GM21526 (cell line): ENCODE results near the gene GAS6.
"Not testable (repeated sequence)": the region's sequence is repeated elsewhere in the genome, so short reads cannot be mapped to it uniquely, and the experiment has no call there.

Experiments
- ATAC-seq: cut with Tn5 transposase; IDR thresholded peaks from one replicate; pipeline ENCODE4 v1.9.1; 2021; ENCODE audit warnings: moderate library complexity; ENCODE audit not compliant: unreplicated experiment, low FRiP score

Gene GAS6

GRCh38 chr13:113863524-113864272 lies at the start of gene GAS6:
Gene GAS6 (minus strand): TSS chr13:113864076. CDS start chr13:113863920, 156 bp downstream.
- no peak for ATAC-seq

DNA sequence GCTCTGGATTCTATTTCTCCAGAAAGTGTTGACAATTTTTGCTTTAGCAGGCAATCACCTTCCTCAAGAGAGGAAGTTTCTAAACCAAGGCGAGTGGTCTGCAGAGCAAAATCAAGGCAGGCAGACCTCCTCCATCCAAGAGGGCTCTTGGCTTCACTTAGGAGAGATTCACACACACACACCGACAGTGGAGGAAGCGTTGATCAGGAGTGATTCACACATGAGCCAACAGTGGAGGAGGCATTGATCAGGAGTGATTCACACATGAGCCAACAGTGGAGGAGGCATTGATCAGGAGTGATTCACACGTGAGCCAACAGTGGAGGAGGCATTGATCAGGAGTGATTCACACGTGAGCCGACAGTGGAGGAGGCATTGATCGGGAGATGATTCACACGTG lies 49.5 kb upstream of the GAS6 start:
- ATAC-seq: not testable (repeated sequence)

DNA sequence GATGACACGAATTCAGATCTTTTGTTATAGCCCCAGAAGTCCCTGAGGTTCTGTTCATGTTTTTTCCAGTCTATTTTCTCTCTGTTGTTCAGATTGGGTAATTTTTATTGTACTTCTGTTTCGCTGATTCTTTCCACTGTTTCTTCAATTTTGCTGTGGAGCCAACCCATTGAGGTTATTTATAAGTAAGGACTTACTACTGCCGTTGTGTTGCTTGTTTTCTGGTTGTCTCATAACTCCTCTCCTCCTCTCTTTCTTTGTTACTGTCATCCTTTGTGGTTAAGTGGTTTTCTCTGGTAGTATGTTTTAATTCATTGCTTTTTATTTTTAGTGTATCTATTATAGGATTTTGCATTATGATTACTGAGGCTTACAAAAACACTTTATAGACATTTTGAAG lies 48.7 kb upstream of the GAS6 start:
- no peak for ATAC-seq

GRCh38 chr13:113907635-113908617 lies 44.0 kb upstream of the GAS6 start:
- ATAC-seq: no peak

DNA sequence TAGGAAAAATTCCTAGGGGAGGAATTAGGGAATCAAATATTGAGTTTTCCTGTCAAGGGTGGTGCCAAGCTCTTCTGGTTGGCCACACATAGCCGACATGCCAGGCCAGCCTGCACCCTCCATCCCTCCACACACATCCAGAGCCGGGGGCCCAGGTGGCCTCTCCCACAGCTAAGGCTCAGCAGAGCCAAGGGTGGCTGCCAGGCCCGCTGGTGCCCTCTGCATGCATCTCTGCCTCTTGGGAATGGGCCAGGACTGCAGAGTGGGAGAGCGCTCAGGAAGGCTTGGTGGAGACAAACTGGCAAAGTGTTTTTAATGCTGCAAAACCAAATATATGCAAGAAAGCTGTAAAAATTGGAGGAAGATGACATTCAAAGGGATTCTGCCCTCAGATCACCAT lies 42.7 kb upstream of the GAS6 start:
- no peak for ATAC-seq

DNA sequence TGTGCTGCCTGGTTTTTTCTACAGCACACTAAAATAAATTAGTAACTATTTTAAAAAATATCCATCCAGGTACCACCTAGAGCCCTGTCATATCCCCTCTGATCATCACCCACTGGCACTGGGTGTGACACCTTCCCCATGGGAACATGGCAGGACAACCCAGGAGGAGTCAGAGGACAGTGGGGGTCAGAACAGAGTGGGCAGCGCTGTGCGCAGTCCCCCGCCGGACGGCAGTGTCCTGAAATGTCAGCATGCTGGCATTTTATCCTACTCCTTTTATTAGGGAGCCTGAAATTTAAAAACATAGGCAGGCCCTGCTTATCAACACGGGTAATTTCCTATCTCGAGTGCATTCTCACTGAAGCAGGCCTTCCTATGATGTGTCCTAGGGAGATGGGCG lies 42.1 kb upstream of the GAS6 start:
- no peak for ATAC-seq

DNA sequence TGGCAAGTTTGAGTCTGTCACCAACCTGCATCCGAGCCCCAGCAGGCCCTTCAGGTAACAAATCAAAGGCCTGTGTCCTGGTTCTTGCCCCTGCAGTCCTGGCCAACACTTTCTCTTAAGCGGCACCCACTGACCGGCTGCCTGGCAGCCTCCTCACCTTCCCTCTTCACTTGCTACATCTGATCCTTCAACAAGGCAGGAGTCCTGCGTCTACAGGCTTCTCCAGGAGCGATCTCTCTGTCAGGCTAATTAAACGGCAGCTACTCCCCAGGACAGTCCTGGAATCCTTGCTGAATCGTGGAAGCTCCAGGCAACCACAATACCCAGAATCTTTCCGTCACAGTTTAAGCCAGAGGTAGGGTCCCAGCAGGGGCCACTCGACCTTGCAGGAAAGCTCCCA lies 41.1 kb upstream of the GAS6 start:
- ATAC-seq: no peak

GRCh38 chr13:113904411-113904810 lies 40.5 kb upstream of the GAS6 start:
- no peak for ATAC-seq

- no peak for ATAC-seq
These were observed 40.0 kb upstream of the GAS6 start for GRCh38 chr13:113903912-113904311.

- no peak for ATAC-seq
These were observed 39.3 kb upstream of the GAS6 start for GRCh38 chr13:113902986-113903775.

- no peak for ATAC-seq
These were observed 38.6 kb upstream of the GAS6 start for GRCh38 chr13:113902481-113902880.

DNA sequence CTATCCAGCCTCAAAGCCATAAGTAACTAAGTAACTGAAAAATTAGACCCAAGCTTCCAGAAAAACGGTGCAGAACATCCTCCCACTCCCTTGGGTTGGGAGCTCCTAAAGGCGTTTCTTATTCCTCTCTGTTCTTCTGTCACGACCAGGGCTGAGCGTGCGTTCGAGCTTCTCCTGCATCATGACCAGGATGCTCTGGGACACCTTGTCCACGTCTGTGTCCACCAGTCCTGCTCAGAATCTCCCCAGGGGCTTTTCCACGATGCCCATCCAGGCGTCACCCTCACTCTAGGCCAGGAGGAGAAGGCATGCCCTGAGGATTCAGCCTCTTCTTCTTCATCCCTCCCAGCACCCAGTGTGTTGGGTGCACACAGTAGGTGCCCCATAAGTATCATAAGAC lies 37.8 kb upstream of the GAS6 start:
- ATAC-seq: no peak

DNA sequence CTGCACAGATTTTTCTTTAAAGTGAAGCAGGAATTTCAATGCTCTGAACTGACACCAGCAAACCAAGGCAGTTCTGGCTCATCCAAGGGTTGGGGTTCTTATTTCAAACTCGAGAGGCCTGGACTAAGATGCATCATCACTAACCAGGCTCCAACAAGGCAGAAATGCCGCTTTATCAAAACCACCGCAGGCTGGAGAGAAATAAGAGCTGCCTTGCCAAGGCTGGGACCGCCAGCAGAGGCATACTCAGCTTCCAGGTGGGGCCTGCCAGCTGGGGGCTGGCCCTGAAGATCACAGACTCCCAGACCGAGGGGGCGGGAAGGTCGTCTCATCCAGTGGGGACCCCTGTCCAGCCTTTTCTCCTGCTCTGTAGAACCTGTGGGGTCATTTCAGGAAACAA lies 37.4 kb upstream of the GAS6 start:
- no peak for ATAC-seq

DNA sequence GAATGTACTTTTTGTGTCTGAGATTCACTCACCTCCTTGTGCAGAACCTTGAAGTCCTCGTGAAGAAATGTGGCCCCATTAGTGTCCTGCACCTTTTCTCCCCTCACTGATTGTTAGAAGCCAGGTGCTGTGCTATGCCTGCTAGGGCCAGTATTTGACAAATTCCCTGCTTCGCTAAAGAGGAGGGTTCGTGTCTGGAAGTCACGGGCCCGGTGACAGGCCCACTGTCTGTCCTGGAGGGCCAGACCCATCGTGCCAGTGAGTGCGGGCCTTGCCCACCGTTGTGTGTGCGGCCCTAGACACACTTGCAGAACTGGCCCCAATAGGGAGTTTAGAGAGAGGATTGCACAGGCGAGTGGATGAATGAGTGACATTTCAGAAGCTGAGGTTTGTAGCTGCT lies 36.8 kb upstream of the GAS6 start:
- no peak for ATAC-seq

GRCh38 chr13:113898391-113898790 lies 34.5 kb upstream of the GAS6 start:
- no peak for ATAC-seq

DNA sequence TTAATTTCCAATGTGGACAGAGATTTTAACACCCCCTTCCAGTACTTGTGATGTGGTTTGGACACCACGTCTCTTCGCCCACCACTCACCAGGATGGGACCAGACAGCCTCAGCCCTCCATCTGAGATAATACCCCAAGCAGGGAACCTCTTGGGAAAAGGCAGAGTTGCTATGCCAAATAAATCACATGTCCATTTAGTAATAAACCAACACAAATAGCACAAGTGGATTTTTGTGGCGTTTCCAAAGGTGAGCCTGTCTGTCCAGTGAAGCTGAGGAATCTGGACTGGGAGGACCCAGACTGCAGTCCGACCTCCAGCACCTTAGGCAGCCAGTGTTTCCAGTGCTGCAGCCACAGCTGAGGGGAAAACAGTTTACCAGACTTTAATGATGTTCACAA lies 34.1 kb upstream of the GAS6 start:
- ATAC-seq: no peak

DNA sequence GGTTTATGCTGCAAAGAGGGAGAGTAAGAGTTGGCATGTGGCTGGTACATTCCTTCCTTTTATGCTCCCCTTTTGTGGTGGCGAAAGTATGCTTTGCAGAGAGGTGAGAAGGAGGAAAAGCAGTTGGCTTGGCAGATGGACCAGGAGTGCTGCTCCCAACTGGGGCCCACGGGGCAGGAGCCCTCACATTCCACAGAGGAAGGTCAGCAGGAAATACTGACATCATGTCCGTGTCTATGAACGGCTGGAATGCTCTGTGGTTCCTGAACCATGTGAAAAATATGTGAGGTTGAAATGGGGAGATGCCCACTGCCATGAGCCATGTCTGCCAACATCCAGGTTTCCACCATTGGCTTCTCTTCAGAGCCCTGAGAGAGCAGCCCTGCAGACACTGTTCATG lies 33.3 kb upstream of the GAS6 start:
- no peak for ATAC-seq

DNA sequence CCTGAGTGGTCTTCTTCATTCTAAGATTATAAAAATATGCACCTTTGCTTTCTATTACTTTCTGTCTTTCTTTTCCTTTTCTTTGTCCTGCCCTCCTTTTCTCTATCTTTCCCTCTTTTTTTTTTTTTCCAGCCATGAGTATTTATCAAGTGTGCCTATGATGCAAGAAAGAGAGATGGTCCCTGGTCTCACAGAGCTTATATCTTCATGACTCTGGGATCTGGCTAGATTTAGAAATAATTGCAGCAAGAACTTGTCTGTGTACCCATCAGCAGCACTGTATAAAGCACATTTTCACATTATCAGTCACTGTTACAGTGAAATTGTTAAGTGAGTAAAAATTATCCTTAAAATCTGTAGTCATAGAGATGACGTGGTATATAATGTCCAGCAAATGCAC lies 31.6 kb upstream of the GAS6 start:
- no peak for ATAC-seq

DNA sequence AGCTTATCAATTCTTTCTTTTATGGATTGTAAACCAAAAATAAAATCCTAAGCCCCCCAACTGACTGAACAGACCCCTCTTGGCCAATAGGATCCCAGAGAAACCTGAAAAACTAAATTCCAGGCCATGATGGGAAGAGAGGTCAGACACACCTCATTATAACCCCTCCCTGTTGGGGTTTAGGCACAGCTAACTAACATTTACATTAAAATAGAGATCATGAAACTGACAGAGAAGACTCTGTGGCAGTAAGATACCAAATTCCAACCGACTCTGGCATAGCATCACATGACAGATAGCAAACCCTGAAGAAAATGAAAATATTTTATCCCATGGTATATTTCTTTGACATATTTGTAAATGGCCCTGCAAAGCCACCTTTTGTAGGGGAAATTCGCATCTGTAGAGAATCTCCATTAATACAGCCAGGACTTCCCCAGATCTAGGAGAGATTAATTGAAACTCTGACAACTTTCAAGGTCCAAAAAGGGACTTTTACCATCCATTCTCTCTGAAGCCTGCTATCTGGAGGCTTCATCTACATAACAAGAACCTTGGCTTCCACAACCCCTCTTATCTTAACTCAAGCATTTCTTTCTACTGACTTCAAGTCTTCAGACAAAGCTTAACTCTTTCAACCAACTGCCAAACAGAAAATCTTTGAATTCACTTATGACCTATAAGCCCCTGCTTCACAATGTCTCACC lies 27.1 kb upstream of the GAS6 start:
- no peak for ATAC-seq

GRCh38 chr13:113889467-113889866 lies 25.6 kb upstream of the GAS6 start:
- no peak for ATAC-seq
